Right lobe of liver (tissue), 4 donors: ENCODE results near the gene UBE2QL1.

Experiments
- CTCF ChIP-seq, 4 donors: fragments of 200-600 bp in 3 of 4; fragments of 450-650 bp in 1 of 4; IDR thresholded peaks; one replicate each; pipeline versions ENCODE4 v1.5.1 to v1.8.0; 2016 to 2022; ENCODE audit warnings: antibody characterized with exemption in 4 of 4, mild to moderate bottlenecking in 2 of 4
- POLR2A ChIP-seq: fragments of 450-650 bp; IDR thresholded peaks from one replicate; pipeline ENCODE4 v1.6.1; 2017; ENCODE audit warnings: antibody characterized with exemption, mild to moderate bottlenecking
- donor health status: DM: no; HTN: no; CAD: no.
- donor health status: DM: no; HTN: no; CAD: no.
- donor health status: DM: no; HTN: yes; CAD: no.

GRCh38 chr5:6484899-6485298 is 36.2 kb downstream of the UBE2QL1 start:
- TF ChIP-seq CTCF (IDR thresholded peaks at IDR 0.05): no peak
- no peak for TF ChIP-seq POLR2A
